Gastrocnemius medialis (tissue), 4 donors: ENCODE measurements around the gene AGAP1. TPM values are rescaled to one million over a fixed set of nuclear protein-coding genes. Genes with fewer than 3 reads are reported as not detected.

Experiments
- ATAC-seq, 2 donors: fragments of 150-250 bp; one replicate each; pipeline ENCODE4 v1.9.1; 2016
- DNase-seq, 2 donors: peaks; one replicate each; pipeline ENCODE4 v3.0.0-alpha.2; 2019
- H3K27ac ChIP-seq, 4 donors: fragments of 200-600 bp; sonication (generic); 1 replicate in 1 of 4; 2 replicates in 3 of 4; pipeline ENCODE4 v1.5.1; 2016 to 2018; ENCODE audit warnings: mild to moderate bottlenecking in 2 of 4, moderate library complexity in 1 of 4
- H3K27me3 ChIP-seq, 3 donors: fragments of 200-600 bp; sonication (generic) in 2 of 3; 1 replicate in 1 of 3; 2 replicates in 2 of 3; pipeline versions ENCODE4 v1.5.1 to v1.6.0; 2016 to 2019; ENCODE audit warnings: mild to moderate bottlenecking in 1 of 3, moderate library complexity in 1 of 3
- H3K36me3 ChIP-seq, 2 donors: fragments of 200-600 bp; sonication (generic) in 1 of 2; one replicate each; pipeline ENCODE4 v1.5.1; 2017 to 2018
- H3K4me1 ChIP-seq, 2 donors: fragments of 200-600 bp; sonication (generic) in 1 of 2; one replicate each; pipeline ENCODE4 v1.5.1; 2016 to 2017; ENCODE audit warnings: mild to moderate bottlenecking in 2 of 2
- H3K4me3 ChIP-seq, 4 donors: fragments of 200-600 bp; sonication (generic) in 3 of 4; 1 replicate in 1 of 4; 2 replicates in 3 of 4; pipeline ENCODE4 v1.5.1; 2016 to 2019; ENCODE audit warnings: mild to moderate bottlenecking in 2 of 4
- H3K9me3 ChIP-seq, 3 donors: fragments of 200-600 bp; sonication (generic) in 2 of 3; 1 replicate in 1 of 3; 2 replicates in 2 of 3; pipeline ENCODE4 v1.5.1; 2016 to 2019
- POLR2A ChIP-seq, 2 donors: fragments of 450-650 bp; IDR thresholded peaks; one replicate each; pipeline ENCODE4 v1.6.1; 2017; ENCODE audit warnings: antibody characterized with exemption in 2 of 2, mild to moderate bottlenecking in 2 of 2, moderate library complexity in 2 of 2
- in situ Hi-C, 4 donors: fragments of 200-750 bp; cut with MboI; loops; one replicate each; pipeline versions ENCODE4 v1.15.0 to v1.8.0; 2017; ENCODE audit warnings: low sequenced_read_pairs in 4 of 4
- intact Hi-C: fragments of 100-400 bp; cut with DNase I; formaldehyde crosslinking; loops from one replicate; pipeline ENCODE4 v1.15.1; 2023; ENCODE audit warnings: low total_unique reads
- total RNA-seq, 4 donors: library from RNA; depleted of rRNA; stranded (reverse); fragments of >200 nt; gene quantifications; one replicate each; pipeline versions ENCODE4 v1.1.0 to v1.2.3, GENCODE V29; 2016
- TF ChIP-seq, protein P1 (sequence below), 5 experiments: fragments of 450-650 bp in 3 of 5; fragments of 200-600 bp in 2 of 5; sonication (generic) in 2 of 5; IDR thresholded peaks in 4 of 5; conservative IDR thresholded peaks in 1 of 5; 1 replicate in 4 of 5; 2 replicates in 1 of 5; pipeline ENCODE4 v1.5.1; 2016 to 2019; ENCODE audit warnings: antibody characterized with exemption in 5 of 5, mild to moderate bottlenecking in 3 of 5, moderate library complexity in 3 of 5

The AGAP1 gene
- total RNA-seq, 4 donors from 2014 or later: 8.5 to 26.8 (median 14.4) TPM

DNA sequence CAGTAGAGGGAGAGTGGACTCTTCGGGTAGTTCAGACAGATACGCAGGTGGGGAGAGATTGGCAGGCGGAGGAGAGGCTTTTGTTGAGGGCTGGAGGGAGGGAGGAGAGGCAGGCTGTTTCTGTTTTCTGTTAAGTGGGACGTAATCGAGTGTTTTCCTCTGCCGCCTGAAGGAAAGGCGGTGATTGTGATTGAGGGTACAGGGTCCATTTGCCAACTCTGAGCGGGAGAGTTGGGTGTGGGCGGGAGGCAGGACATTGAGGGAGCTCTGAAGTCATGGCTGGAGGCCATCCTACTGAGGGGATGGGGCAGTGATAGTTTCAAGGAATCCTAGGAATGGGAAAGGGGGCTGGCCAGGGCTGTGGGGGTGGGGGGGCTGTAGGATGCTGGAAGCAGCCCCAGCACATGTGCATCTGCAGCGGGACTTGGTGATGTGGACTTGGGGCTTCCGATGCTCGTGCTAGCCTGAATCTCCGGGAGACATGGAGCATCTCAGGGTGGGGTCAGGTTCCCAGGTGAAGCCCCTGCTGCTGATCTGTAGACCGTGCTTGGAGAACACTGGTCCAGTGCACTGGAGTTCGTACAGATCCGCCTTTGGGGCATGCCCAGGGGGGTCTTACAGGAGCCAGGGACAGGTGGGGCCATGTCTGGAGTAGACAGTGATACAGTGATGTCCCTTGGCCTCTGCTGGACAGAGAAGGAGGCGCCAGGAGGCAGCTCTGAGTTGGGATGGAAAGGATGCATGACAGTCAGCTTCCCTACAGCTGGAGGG lies 167.5 kb downstream of the AGAP1 start:
- intact Hi-C loops: no loop called here
- ATAC-seq: no peak
- Histone ChIP-seq H3K4me1 (peaks cover 13 to 15% of the 10 kb centered on the region in 2 donors), H3K4me3 (no peak overlapping the region), H3K36me3 (no peaks in the 10 kb centered on the region), H3K9me3 (no peaks in the 10 kb centered on the region), H3K27me3 (no peaks in the 10 kb centered on the region), H3K27ac (no peak overlapping the region)
- no peak for DNase-seq
- TF ChIP-seq, protein P1, sequence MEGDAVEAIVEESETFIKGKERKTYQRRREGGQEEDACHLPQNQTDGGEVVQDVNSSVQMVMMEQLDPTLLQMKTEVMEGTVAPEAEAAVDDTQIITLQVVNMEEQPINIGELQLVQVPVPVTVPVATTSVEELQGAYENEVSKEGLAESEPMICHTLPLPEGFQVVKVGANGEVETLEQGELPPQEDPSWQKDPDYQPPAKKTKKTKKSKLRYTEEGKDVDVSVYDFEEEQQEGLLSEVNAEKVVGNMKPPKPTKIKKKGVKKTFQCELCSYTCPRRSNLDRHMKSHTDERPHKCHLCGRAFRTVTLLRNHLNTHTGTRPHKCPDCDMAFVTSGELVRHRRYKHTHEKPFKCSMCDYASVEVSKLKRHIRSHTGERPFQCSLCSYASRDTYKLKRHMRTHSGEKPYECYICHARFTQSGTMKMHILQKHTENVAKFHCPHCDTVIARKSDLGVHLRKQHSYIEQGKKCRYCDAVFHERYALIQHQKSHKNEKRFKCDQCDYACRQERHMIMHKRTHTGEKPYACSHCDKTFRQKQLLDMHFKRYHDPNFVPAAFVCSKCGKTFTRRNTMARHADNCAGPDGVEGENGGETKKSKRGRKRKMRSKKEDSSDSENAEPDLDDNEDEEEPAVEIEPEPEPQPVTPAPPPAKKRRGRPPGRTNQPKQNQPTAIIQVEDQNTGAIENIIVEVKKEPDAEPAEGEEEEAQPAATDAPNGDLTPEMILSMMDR (IDR thresholded peaks at IDR 0.05 in 4 of 5, conservative IDR thresholded peaks at IDR 0.05 in 1 of 5): no peak
- TF ChIP-seq POLR2A (IDR thresholded peaks at IDR 0.05): no peak
- in situ Hi-C loops: no loop called here

DNA sequence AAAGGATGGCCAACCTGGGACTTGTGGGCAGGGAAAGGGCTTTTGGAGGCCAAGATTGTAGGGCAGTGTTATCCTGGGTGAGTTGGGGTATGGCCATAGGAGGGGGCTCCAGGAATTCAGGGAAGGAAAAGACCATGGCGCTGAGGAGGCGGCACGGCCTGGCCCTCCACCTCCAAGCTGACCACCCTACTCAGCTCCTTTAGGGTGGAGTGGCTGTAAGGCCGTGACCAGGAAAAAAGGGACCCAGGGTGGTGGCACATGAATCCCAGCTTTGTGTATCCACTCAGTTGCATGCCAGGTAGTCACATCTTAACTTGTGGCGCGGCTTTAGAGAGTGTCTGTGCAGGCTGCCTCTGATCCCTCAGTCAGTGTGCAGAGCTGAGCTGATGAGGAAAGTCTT lies 168.1 kb downstream of the AGAP1 start:
- ATAC-seq: no peak
- H3K27ac ChIP-seq: no peak overlapping the region
- H3K27me3 ChIP-seq: no peaks in the 10 kb centered on the region
- no peak for DNase-seq
- H3K4me3 ChIP-seq: no peak overlapping the region
- H3K9me3 ChIP-seq: no peaks in the 10 kb centered on the region
- TF ChIP-seq POLR2A (IDR thresholded peaks at IDR 0.05): no peak
- TF ChIP-seq, protein P1 (IDR thresholded peaks at IDR 0.05 in 4 of 5, conservative IDR thresholded peaks at IDR 0.05 in 1 of 5): no peak
- intact Hi-C loops (no loop called here), in situ Hi-C loops (no loop called here)
- no peaks in the 10 kb centered on the region for H3K36me3 ChIP-seq
- H3K4me1 ChIP-seq: peaks cover 14 to 16% of the 10 kb centered on the region in 2 donors

DNA sequence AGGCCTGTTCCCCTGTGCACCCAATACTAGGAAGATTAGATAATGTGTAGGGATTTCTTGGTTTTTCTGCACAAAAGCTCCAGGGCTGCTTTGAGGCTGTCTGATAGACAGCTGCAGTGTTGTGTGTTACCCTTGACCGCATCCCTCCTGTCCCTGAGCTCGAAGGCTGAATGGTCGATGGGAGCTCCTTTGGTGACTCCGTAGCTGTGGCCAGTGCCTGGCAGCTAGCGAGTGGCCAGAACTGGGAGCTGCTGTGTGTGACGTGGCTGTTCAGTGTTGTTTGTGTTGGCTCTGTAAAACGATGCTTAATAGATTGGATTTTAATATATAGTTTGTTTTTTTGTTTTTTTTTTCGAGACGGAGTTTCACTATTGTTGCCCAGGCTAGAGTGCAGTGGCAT lies 170.0 kb downstream of the AGAP1 start:
- TF ChIP-seq, protein P1 (IDR thresholded peaks at IDR 0.05 in 4 of 5, conservative IDR thresholded peaks at IDR 0.05 in 1 of 5): no peak
- no peak for TF ChIP-seq POLR2A (IDR thresholded peaks at IDR 0.05)
- no peak overlapping the region for H3K4me3 ChIP-seq
- H3K27me3 ChIP-seq: no peaks in the 10 kb centered on the region
- no peaks in the 10 kb centered on the region for H3K36me3 ChIP-seq
- H3K27ac ChIP-seq: no peak overlapping the region
- no peaks in the 10 kb centered on the region for H3K9me3 ChIP-seq
- DNase-seq (no peak), ATAC-seq (no peak)
- peaks cover 14 to 18% of the 10 kb centered on the region in 2 donors for H3K4me1 ChIP-seq
- in situ Hi-C loops: no loop called here
- intact Hi-C loops: no loop called here

DNA sequence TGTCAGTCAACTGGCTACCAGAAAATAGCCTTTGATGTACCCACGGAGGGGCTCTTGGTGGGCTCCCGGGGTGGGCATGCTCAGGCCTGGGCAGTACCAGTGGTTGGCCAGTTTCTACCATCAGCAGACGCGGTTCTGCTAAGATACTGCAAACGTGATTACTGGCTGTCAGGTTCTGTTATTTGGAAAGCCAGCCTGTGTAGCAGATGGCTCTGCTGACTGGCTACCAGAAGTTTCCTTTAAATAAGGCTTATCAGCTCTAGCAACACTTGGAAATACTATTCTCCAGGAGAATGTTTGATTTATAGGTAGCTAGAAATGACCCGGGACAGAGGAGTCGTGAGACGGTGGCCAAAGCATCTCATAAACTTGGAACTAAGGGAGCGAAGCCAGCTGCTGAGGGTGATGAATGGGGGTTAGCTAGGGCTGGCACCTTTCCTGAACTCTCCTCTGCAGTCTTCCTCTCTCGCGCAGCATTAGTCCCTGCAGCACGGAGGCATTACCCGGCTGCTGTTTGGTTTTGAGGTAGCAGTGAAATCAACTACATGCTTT lies 171.9 kb downstream of the AGAP1 start:
- Histone ChIP-seq H3K9me3 (no peaks in the 10 kb centered on the region), H3K27me3 (no peaks in the 10 kb centered on the region), H3K27ac (peak overlapping the region in 2 of 4 donors; percentile 8 to 26), H3K36me3 (no peaks in the 10 kb centered on the region), H3K4me3 (peak overlapping the region; percentile 12 to 47 (median 28)), H3K4me1 (peaks cover 14 to 22% of the 10 kb centered on the region in 2 donors)
- intact Hi-C loops (loop anchor here (5.0 kb wide), 1 partner anchor 173 kb away; the partner anchor contains the start of gene AGAP1), in situ Hi-C loops (no loop called here)
- DNase-seq: no peak
- ATAC-seq: no peak
- TF ChIP-seq, protein P1 (IDR thresholded peaks at IDR 0.05 in 4 of 5, conservative IDR thresholded peaks at IDR 0.05 in 1 of 5): no peak
- TF ChIP-seq POLR2A (IDR thresholded peaks at IDR 0.05): no peak
